Activated CD8-positive, alpha-beta memory T cell treated with anti-CD3 and anti-CD28 coated beads for 4 hours (primary cell): ENCODE measurements around the gene CALML3.

Experiments
- DNase-seq, 2 donors: peaks; one replicate each; pipeline ENCODE4 v3.0.0-alpha.2; 2020; ENCODE audit warnings: low read depth in 2 of 2

CALML3 gene

GRCh38 chr10:5538892-5539651 is 14.3 kb downstream of the CALML3 start:
- no peak for DNase-seq

- DNase-seq = no peak
These were observed 15.3 kb downstream of the CALML3 start for GRCh38 chr10:5540080-5540479.

- DNase-seq = no peak
These were observed 16.1 kb downstream of the CALML3 start for GRCh38 chr10:5540891-5541290.

DNA sequence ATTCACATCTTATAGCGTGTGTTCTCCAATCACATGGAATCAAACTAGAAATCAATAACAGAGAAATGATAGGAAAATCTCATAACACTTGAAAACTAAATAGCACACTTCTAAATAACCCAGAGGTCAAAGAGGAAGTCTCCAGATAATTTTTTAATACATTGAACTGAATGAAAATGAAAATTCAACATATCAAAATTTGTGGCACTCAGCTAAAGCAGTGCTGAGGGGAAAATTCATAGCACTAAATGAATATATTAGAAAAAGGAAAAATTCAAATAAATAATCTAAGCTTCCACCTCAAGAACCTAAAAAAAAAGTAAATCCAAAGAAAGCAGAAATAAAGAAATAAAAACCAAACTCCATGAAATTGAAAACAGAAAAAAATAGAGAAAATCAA is 17.3 kb downstream of the CALML3 start:
- DNase-seq = no peak

GRCh38 chr10:5543623-5544022 is 18.9 kb downstream of the CALML3 start:
- no peak for DNase-seq

GRCh38 chr10:5544216-5544805 is 19.6 kb downstream of the CALML3 start:
- no peak for DNase-seq

DNA sequence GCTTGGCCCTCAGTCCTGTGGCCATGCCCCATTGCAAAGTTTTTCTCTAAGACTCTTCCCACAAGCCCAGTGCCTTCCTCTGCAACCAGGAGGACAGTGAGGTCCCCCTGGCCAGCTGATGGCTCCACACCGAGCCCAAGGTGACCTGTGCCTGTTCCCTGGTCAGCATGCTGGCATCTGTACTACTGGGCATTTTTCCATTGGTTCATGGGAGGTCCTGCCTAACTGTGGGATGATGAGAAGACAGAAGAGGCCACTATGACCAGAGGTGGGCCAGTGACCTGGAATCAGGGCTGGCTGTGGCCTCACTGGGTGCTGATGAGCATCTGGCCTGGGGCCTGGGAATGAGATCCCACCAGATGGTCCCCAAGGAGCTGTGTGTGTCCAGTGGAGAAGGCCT is 20.2 kb downstream of the CALML3 start:
- DNase-seq = no peak

- DNase-seq = no peak
These were observed 20.6 kb downstream of the CALML3 start for GRCh38 chr10:5545426-5545777.

- DNase-seq = no peak
These were observed 21.3 kb downstream of the CALML3 start for GRCh38 chr10:5545778-5546710.

GRCh38 chr10:5546891-5547680 is 22.3 kb downstream of the CALML3 start:
- DNase-seq = no peak

DNA sequence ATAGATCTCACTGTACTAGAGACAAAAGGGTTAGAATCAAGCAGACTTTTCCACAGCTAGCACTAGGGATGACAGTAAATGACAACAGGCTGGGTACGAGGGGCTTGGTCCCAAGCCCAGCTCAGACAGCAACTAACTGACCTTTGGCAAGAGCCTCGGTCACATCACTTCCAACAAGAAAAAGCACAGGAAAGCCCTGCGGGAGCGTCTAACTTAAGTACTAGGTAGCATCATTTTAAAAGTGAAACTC is 22.8 kb downstream of the CALML3 start:
- DNase-seq = no peak

GRCh38 chr10:5547931-5548660 is 23.3 kb downstream of the CALML3 start:
- no peak for DNase-seq

- DNase-seq = no peak
These were observed 24.9 kb downstream of the CALML3 start for GRCh38 chr10:5549462-5550249.

DNA sequence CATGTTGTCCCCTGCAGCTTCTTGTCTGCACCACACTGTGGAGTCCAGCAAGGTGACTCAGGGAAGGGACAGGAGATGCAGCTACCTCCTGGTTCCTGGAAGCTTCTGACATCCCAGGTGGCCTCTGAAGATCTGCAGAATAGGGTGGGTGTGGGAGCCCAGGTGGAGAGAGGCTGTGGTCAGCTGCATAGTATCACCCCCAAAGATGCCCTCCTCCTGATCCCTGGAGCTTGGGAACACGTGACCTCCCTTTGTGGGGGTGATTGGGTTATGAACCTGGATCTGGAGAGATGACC is 25.4 kb downstream of the CALML3 start:
- no peak for DNase-seq

DNA sequence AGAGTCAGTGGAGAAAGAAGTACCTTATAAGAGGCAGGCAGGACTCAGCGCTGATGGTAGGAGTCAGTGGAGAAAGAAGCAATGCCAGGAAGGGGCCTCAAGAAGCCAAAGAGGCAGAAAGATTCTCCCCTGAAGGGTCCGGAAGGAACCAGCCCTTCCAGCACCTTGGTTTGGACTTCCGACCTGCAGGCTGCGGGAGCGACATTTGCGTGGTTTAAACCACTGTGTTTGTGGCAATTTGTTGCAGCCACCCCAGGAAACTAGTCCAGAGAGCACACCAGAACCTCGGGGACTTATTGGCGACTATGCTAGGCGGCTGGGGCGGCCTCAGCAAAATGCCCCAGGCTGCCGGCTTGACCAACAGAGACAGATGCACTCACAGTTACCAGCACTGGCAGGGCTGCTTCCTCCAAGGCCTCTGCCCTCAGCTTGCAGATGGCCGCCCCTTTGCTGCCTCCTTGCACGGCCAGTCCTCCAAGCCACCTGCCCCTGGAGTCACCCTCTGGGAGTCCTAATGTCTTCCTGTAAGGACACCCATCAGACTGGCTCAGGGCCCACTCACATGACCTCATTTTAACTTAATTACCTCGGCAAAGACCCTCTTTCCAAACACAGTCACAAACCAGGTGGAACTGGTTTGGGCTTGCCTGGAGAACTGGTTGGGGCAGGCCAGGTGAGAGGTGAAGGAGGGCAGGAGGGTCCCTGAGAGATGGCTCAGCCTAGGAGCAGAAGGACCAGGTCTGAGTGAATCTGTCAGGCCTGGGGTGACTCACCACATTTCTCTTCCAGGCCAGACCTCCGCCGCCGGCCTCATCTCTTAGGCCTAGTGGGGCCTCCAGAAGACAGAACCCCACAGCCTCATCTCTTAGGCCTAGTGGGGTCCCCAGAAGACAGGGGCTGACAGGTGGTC is 26.1 kb downstream of the CALML3 start:
- no peak for DNase-seq

- peak in 1 of 2 donors; percentile 31 for DNase-seq
These were observed 27.0 kb downstream of the CALML3 start for GRCh38 chr10:5551531-5552375.

DNA sequence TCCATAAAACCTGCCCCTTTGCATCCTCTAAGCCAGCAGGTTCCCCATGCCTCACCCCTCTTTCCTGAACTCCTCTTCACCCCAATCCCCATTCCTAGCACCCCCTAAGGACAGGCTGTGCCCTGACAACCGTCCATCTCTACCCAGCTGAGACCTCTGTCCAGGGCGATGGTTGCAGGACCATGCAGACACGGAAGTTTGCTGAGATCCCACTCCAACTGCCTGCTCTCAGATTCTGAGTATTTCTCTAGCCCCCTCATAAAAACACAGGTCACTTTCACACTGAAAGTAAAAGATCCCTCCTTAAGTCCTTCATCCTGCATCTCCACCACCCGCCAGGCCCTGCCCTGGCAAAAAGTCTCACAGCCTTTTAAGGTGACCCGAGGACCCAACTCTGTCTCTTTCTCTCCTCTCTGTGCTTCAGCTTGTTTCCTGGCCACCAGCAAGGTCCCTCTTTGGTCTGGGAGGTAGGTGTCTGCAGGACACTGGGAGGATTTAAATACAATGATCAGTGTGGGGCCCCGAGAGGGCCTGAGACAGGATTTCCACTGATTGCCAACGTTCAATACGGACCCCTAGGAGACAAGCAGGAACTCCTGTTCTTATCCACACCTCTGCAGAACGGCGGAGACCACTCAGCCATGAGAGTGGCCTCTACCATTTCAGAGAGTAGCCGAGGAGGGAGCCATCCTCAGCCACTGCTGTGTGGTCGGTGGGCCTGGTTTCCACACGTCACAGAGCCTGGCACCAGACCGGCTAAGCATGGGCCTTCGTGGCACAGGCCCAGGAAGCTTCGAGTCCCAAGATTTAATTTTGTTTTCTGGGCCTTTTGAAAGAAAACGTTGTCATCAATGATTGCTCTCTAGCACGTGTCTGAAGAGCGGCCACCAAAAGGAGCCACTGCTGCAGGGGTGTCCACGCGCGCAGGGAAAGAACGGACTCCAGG is 27.9 kb downstream of the CALML3 start:
- DNase-seq = no peak
